ELF-1 (cell line): ENCODE measurements around the gene NOVA2.
"Not testable (repeated sequence)": the region's sequence is repeated elsewhere in the genome, so short reads cannot be mapped to it uniquely, and the experiment has no call there.

Experiments
- DNase-seq: peaks from one replicate; pipeline ENCODE4 v3.0.0-alpha.2; 2016; ENCODE audit warnings: low read depth, low spot score

NOVA2 gene

DNA sequence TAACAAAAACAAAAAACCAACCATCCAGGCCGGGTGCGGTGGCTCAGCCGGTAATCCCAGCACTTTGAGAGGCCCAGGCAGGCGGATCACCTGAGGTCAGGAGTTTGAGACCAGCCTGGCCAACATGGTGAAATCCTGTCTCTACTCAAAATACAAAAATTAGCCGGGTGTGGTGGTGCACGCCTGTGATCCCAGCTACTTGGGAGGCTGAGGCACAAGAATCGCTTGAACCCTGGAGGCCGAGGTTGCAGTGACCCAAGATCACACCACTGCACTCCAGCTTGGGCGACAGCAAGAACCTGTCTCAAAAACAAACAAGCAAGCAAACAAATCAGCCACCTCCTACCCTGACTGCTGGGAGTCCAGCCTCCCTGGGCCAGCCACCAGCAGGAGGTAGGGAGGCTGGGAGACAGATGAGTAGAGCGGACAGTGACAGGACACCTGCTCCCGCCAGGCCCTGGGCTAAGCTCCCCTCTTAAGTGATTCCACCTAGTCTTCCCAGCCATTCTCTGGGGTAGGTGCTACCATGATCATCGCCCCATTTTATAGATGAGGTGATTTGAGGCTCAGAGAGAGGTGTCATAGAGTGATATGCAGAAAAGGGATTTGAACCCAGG, 77.6 kb downstream of the NOVA2 start:
- not testable (repeated sequence) for DNase-seq

DNA sequence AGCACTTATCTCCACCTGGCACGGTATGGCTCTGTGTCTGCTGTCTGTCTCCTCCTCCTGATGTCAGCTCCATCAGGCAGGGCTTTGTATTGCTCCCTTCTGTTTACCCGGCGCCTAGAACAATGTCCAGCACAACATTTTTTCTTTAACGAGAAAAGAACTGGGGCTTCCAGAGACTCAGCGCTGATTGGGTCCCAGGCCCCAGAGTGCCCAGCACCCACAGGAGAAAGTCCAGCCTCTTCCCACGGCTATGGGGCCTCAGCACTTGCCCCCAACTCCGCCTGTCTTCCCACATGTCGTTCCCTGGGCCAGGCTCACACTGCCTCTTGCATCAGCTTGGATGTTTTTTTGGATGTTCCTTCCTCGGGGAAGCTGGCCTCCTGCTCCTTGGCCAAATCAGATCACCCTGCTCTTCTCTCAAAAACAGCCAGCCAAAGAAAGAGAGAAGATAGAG, 78.1 kb downstream of the NOVA2 start:
- DNase-seq, result no peak

DNA sequence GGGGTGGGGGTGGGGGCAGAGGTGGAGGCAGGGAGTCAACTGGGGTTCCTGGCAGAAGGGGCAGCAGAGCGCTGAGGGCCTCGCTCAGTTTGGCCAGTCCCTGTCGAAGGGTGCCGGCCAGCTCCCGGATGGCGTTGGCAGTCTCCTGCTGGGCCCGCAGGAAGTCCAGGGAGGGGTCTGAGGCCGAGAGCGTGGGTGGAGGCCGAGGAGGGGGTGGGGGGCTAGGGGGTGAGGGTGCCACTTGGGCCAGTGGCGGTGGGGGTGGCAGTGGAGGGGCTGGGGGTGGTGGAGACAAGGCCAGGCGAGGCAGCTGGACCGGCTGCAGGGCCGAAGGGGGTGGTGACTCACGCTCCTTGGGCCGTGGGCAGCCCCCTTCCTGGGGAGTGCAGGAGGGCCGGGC, 82.8 kb downstream of the NOVA2 start:
- no peak for DNase-seq

DNA sequence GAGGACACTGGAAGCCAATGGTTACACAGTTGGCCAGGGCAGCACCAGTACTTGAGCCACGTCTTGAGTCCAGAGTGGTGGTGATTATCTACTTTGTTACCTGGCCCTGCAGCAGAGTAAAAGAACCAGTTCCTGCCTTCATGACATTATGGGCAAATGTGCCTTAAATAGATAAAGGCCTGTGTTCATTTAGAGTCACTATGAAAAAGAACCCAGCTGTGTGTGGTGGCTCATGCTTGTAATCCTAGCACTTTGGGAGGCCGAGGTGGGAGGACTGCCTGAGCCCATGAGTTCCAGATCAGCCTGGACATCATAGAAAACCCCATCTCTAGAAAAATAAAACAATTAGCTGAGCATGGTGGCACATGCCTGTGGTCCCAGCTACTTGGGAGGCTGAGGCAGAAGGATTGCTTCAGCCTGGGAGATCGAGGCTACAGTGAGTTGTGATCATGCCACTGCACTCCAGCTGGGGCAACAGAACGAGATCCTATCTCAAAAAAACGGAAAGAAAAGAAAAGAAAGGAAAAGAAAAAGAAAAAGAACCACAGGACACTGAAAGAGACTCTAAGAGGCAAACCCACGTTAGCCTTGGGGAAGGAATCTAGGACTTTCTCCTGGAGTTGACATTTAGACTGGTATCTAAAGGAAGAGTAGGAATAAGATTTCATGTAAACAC, 84.3 kb downstream of the NOVA2 start:
- no peak for DNase-seq

DNA sequence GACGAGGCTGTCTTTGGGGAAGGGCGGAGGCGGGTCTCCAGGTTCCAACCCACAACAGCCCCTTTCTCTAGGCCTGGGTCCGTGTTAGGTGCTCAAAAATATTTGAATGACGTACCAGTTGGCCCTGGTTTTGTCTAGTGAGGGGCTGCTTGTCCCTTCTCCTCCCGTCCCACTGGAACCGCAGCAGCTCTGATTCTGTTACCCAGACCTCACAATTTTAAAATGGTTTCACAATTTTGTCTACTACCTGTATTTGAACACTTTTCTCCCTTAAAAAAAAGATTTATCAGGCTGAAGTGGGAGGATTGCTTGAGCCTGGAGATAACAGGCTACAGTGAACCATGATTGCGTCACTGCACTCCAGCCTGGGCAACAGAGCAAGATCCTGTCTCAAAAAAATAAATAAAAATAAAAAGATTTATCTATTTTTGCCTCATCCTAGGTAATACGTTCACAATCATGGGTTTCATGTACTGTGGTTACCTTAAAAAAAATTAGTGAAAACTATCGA, 86.4 kb downstream of the NOVA2 start:
- no peak for DNase-seq

DNA sequence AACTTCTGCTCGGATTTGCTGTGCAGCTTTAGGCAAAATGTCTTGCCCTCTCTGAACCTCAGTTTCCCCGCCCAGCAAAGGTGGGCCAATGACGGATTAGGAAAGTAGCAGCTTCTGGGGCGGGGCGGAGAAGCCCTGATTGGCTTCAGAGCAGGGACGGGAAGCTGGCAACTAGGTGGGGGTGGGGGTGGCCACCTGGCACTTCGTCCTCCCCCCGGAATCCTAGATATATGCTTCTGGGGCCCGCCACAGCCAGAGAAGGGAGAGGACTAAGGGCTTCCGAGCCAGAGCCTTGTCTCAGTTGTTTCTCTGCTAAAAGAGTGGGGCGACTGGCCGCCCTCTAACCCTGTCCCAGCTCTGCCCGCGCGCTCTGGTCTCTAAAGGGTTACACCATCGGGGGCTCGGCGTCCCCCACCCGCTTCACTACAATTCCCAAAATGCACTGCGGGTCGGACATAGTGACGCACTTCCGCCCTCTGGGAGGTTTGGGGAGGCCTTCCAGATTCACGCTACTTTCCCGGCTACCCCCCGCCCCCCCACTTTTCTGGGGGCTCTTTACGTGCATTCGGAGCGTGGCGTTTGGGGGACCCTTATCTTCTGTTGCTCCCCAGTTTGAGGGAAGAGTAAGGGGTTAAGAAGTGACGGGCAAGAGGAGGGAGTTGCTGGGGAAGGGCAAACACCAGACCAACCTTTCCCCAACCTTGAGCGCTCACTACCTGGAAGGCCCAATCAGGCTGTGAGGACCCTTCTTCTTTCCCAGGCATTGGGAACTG, 87.1 kb downstream of the NOVA2 start:
- DNase-seq, result peak; percentile 95

DNA sequence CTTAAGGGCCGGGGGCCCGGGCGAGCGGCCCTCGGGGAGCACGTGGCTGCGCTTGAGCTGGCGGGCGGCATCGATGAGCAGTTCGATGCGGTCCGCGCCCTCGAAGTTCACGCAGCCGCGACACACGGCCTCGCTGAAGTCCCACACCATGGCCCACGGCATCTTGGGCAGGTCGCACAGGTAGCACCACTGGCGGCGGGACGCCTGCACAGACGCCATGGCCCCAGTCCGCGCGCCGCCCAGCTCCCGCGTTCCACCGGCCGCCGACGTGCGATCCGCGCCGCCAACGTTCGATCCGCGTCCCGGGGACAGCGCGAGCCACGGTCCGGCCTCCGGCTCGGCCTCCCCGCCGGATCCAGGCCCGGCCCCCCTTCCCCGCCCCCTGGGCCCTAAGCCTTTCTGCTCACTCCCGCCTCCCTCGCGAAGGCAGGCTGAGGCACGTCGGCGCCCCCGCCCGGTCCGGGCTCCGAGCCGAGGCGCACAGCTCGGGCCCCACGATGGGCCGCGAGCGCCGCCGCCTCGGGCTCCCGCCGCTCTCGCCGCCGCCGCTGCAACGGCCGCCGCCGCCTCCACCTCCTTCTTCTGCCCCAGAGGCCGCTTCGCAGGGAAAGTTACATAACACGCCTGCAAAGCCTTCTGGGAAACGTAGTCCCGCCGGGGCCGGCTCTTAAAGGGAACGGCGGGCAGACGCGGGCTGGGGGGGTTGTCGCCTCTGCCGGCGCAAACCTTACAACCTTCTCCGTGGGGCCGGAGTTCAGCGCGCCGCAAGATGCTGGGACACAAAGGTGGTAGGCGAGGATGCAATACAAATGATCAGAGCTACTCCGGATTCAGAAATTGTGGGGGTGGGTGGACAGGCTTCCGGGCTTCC, 87.9 kb downstream of the NOVA2 start, which contains the start of gene IRF2BP1:
Gene IRF2BP1 (minus strand): TSS at position 586 of the 871 bp plus-strand sequence. CDS start 367 bp downstream, at position 219.
- DNase-seq, result peak; percentile 94

DNA sequence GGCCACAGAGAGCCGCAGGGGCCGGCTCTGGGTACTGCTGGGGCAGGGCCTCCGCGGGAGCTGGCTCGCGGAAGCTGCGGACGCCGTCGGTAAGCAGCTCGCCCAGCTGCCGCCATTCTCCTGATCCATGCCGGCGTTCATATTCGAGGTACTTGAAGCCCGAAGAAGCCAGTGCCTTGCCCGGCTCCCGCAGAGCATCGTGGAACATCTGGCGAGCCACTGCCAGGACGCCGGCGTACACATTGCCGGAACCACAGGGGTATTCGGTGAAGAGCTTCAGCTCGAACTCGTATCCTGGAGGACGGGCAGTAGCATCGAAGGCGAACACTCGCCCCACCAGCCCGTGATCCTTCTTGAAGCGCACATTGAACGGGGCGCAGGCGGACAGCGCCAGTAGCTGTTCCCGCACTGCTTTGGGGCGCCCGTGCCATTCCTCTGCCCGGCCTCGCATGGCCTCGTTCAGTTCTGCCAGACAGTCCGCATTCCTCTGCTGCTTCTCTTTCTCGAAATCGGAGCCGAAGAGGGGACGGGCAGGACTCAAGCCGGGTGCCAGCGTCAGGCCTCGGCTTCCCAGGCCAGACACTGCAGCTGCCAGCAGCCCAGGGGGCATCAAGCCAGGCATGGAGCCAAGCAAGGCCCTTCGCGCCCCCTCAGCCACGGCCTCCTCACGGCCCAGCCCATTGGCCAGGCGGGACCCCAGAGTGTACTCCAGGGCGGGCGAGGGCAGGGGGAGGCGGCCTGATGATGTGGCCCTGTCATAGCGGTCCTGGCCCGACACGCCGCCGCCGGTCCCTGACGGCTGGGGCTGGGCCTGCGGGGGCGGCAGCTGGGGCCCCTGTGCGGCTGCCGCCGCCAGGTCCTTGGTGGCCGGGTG, 88.7 kb downstream of the NOVA2 start:
- DNase-seq, result peak; percentile 61

DNA sequence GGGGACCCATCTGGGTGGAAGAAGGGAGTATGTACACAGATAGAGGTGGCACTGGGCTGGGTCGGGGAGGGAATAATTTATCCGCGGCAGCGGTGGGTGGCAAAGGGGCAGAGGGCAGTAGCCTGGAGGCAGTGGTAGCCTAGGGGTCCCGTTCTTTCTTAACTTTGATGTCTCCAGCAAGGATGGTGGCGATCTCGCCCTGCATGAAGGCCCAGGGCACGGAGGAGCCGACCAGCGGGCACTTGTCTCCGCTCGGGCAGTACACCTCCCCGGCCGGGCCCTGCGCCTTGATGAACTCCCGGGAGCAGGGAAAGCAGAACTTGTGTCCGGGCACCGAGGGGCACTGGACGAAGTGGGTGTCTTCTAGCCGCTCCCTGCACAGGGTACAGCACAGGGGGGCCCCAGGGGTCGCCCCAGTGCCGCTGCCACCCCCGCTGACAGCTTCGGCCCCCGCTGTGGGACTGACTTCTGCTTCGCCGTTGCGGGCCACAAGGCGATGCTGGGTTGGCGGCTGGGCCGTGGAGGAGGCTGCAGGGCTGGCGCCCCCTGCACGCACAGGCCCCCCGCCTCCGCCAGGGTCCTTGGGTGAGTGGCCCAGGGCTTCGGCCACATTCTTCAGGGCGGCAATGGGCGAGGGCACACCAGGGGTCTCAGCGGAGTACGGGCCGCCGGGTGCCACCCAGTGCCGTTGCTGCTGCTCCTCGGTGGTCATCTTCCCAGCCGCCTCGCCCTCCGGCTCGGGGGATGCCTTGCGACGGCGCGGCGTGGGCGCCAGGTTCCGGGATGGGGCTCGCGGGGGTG, 89.6 kb downstream of the NOVA2 start:
- peak; percentile 29 for DNase-seq
